HepG2 (cell line): ENCODE data around the gene GPR31. TPM values are rescaled to one million over a fixed set of nuclear protein-coding genes. Genes with fewer than 3 reads are reported as not detected.

Source experiments
- MBD4 ChIP-seq: IDR thresholded peaks from 2 replicates; pipeline ENCODE4 v1.6.1; 2012; ENCODE audit warnings: low read length, inconsistent platforms, borderline replicate concordance
- ZHX2 ChIP-seq, 2 experiments: sonication (generic) in 1 of 2; formaldehyde crosslinking in 1 of 2; IDR thresholded peaks; 2 replicates each; pipeline versions ENCODE4 v1.6.1 to v1.9.0; 2014 to 2022; ENCODE audit warnings: antibody characterized with exemption in 1 of 2, borderline replicate concordance in 1 of 2, inconsistent platforms in 1 of 2, low read depth in 1 of 2, missing genetic modification reagents in 1 of 2
- ZNF687 ChIP-seq: sonication (generic); formaldehyde crosslinking; IDR thresholded peaks from 2 replicates; pipeline ENCODE4 v1.5.1; 2020; ENCODE audit warnings: mild to moderate bottlenecking, missing genetic modification reagents, moderate library complexity
- ZNF775 ChIP-seq: sonication (generic); formaldehyde crosslinking; IDR thresholded peaks from 2 replicates; pipeline ENCODE4 v1.4.0; 2020; ENCODE audit warnings: missing genetic modification reagents, mild to moderate bottlenecking, moderate library complexity, borderline replicate concordance
- polyA plus RNA-seq, 8 experiments: library from polyadenylated mRNA; depleted of rRNA in 3 of 8; stranded (reverse) in 7 of 8; unstranded in 1 of 8; fragments of >200 nt; fragmentation: Illumina TruSeq in 4 of 8; extraction: Trizol in 4 of 8; gene quantifications; 2 replicates each; pipeline versions ENCODE4 v1.2.1 to v1.2.3, GENCODE V29; 2011 to 2016; ENCODE audit warnings: low read depth in 4 of 8, missing spikeins in 1 of 8, mixed read lengths in 1 of 8; ENCODE audit not compliant: insufficient read depth in 1 of 8
- total RNA-seq, 5 experiments: library from RNA; depleted of rRNA; stranded (reverse); fragments of >200 nt; fragmentation: Illumina TruSeq; extraction: Trizol; gene quantifications; 2 replicates each; pipeline ENCODE4 v1.2.3, GENCODE V29; 2016; ENCODE audit warnings: low read depth in 1 of 5

Gene GPR31
- total and polyA plus RNA-seq, 2 of the 13 experiments (the other 11 are each of a cell fraction or from before 2014, with no cell fraction given) = not detected

- no peak for TF ChIP-seq ZHX2 (IDR thresholded peaks at IDR 0.05; ENCODE audit: low read depth)
- no peak for TF ChIP-seq ZHX2 (CRISPR knock-in tag; IDR thresholded peaks at IDR 0.05; ENCODE audit: borderline replicate concordance)
- no peak for TF ChIP-seq ZNF775 (CRISPR knock-in tag)
- TF ChIP-seq MBD4 = no peak
- peak; percentile 9; the same call in 1 of the 2 replicates for TF ChIP-seq ZNF687 (CRISPR knock-in tag)
Measured at GRCh38 chr6:167157414-167157813, 366 bp downstream of the GPR31 start (continued).
